Neutrophil (primary cell): ENCODE measurements around the gene HBEGF.

Experiments used
- H3K27ac ChIP-seq: fragments of 200-600 bp; sonication (generic); 2 replicates; pipeline ENCODE4 v1.5.1; 2016; ENCODE audit warnings: mild to moderate bottlenecking, moderate library complexity
- H3K27me3 ChIP-seq: fragments of 200-600 bp; sonication (generic); 2 replicates; pipeline ENCODE4 v1.6.0; 2016; ENCODE audit warnings: mild to moderate bottlenecking
- H3K36me3 ChIP-seq: fragments of 200-600 bp; sonication (generic); 2 replicates; pipeline ENCODE4 v1.5.1; 2017
- H3K4me1 ChIP-seq, 2 experiments: fragments of 200-600 bp in 1 of 2; sonication (generic) in 1 of 2; 1 replicate in 1 of 2; 2 replicates in 1 of 2; pipeline versions ENCODE4 v1.5.1 to v1.6.1; 2013 to 2016; ENCODE audit warnings: low read depth in 1 of 2, low read length in 1 of 2, mild to moderate bottlenecking in 1 of 2, moderate library complexity in 1 of 2; ENCODE audit not compliant: control insufficient read depth in 1 of 2, insufficient read depth in 1 of 2
- H3K4me3 ChIP-seq, 2 experiments: fragments of 200-600 bp in 1 of 2; sonication (generic) in 1 of 2; 1 replicate in 1 of 2; 2 replicates in 1 of 2; pipeline ENCODE4 v1.5.1; 2013 to 2016; ENCODE audit warnings: low read depth in 1 of 2, low read length in 1 of 2, mild to moderate bottlenecking in 1 of 2, moderate library complexity in 1 of 2
- H3K9me3 ChIP-seq: fragments of 200-600 bp; sonication (generic); 2 replicates; pipeline ENCODE4 v1.5.1; 2016
- TF ChIP-seq, protein P1 (sequence below): fragments of 200-600 bp; sonication (generic); IDR thresholded peaks from 2 replicates; pipeline ENCODE4 v1.5.1; 2016; ENCODE audit warnings: antibody characterized with exemption

Gene HBEGF

DNA sequence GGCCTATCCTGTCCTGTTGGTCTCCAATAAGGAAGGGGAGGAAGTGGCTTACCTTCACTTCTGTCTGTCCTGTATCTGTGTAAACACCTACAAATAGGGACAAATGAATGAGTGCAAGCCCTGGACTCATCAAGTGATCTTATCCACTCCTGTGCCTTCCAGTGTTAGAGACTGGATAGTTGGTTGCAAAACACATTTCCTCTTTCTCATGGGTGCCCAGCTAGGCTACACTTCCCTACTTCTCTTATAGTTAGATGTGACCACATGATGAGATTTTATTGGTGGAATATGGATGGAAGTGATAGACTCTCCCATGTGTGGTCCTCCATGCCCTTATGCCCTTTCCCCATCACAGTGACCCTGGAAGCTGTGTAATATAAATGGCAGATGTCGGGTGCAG is 26.6 kb downstream of the HBEGF start:
- peak overlapping the region; percentile 72 for H3K27ac ChIP-seq
- H3K9me3 ChIP-seq = no peaks in the 10 kb centered on the region
- TF ChIP-seq, protein P1, sequence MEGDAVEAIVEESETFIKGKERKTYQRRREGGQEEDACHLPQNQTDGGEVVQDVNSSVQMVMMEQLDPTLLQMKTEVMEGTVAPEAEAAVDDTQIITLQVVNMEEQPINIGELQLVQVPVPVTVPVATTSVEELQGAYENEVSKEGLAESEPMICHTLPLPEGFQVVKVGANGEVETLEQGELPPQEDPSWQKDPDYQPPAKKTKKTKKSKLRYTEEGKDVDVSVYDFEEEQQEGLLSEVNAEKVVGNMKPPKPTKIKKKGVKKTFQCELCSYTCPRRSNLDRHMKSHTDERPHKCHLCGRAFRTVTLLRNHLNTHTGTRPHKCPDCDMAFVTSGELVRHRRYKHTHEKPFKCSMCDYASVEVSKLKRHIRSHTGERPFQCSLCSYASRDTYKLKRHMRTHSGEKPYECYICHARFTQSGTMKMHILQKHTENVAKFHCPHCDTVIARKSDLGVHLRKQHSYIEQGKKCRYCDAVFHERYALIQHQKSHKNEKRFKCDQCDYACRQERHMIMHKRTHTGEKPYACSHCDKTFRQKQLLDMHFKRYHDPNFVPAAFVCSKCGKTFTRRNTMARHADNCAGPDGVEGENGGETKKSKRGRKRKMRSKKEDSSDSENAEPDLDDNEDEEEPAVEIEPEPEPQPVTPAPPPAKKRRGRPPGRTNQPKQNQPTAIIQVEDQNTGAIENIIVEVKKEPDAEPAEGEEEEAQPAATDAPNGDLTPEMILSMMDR = no peak

DNA sequence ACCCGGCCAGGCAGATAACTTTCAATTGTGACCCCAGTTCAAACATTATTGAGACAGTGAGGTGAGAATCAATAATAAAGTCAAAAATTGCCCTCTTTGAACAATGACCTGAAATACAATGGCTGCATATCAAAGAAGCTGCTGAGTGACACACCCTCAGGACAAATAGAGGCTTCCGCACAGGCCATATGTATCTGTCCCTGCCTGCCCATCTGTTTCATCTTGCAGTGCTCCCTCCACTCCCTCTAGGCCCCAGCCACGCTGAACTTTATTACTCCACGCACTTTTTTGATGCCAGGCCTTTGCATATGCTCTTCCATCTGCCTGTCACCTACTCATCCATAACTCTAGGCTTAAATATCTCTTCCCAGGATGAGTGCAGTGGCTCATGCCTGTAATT is 27.6 kb downstream of the HBEGF start:
- TF ChIP-seq, protein P1 = no peak
- Histone ChIP-seq H3K36me3 (no peaks in the 10 kb centered on the region), H3K27ac (peak overlapping the region; percentile 72), H3K9me3 (no peaks in the 10 kb centered on the region), H3K27me3 (no peaks in the 10 kb centered on the region), H3K4me1 (peaks cover 41 to 44% of the 10 kb centered on the region in 2 experiments), H3K4me3 (no peak overlapping the region)

More for the DNA sequence above, 26.6 kb downstream of the HBEGF start:
- H3K36me3 ChIP-seq = no peaks in the 10 kb centered on the region
- H3K4me3 ChIP-seq = no peak overlapping the region
- H3K4me1 ChIP-seq = peaks cover 41 to 44% of the 10 kb centered on the region in 2 experiments
- H3K27me3 ChIP-seq = no peaks in the 10 kb centered on the region

GRCh38 chr5:140317859-140318258 is 28.5 kb downstream of the HBEGF start:
- Histone ChIP-seq H3K9me3 (no peaks in the 10 kb centered on the region), H3K4me1 (peaks cover 41 to 44% of the 10 kb centered on the region in 2 experiments), H3K27me3 (no peaks in the 10 kb centered on the region), H3K27ac (no peak overlapping the region), H3K4me3 (no peak overlapping the region), H3K36me3 (no peaks in the 10 kb centered on the region)
- TF ChIP-seq, protein P1 = no peak

- peaks cover 11 to 17% of the 10 kb centered on the region in 2 experiments for H3K4me1 ChIP-seq
- no peak overlapping the region for H3K4me3 ChIP-seq
- H3K27me3 ChIP-seq = no peaks in the 10 kb centered on the region
- H3K27ac ChIP-seq = no peak overlapping the region
- H3K9me3 ChIP-seq = no peaks in the 10 kb centered on the region
- no peaks in the 10 kb centered on the region for H3K36me3 ChIP-seq
- TF ChIP-seq, protein P1 = no peak
Measured at GRCh38 chr5:140312791-140313189, 33.6 kb downstream of the HBEGF start.

GRCh38 chr5:140312067-140312790 is 34.2 kb downstream of the HBEGF start:
- H3K27ac ChIP-seq = no peak overlapping the region
- H3K4me3 ChIP-seq = no peak overlapping the region
- TF ChIP-seq, protein P1 = no peak

More at GRCh38 chr5:140312067-140312790, 34.2 kb downstream of the HBEGF start:
- no peaks in the 10 kb centered on the region for H3K27me3 ChIP-seq
- H3K36me3 ChIP-seq = no peaks in the 10 kb centered on the region
- H3K4me1 ChIP-seq = peaks cover 11 to 17% of the 10 kb centered on the region in 2 experiments
- H3K9me3 ChIP-seq = no peaks in the 10 kb centered on the region
